Measurements from ENCODE around the gene NUDT8. TPM values are rescaled to one million over a fixed set of nuclear protein-coding genes. Genes with fewer than 3 reads are reported as not detected.
"Not testable (repeated sequence)": the region's sequence is repeated elsewhere in the genome, so short reads cannot be mapped to it uniquely, and the experiment has no call there.

NUDT8 gene
- polyA plus RNA-seq, 1 donor (not counting 4 experiments of a cell fraction or from before 2014, with no cell fraction given): 1.1 TPM

GRCh38 chr11:67662142-67662834 is 32.6 kb upstream of the NUDT8 start:
- no peak overlapping the region for H3K4me2 ChIP-seq (ENCODE audit: control insufficient read depth, extremely low read depth, insufficient read depth, low read depth, low read length)
- H2AFZ ChIP-seq (ENCODE audit: control insufficient read depth, low read length): no peak overlapping the region
- H3K9me1 ChIP-seq (ENCODE audit: control insufficient read depth, extremely low read depth, insufficient read depth, low read length): no peaks in the 10 kb centered on the region
- H3K4me1 ChIP-seq (ENCODE audit: control insufficient read depth, extremely low read depth, insufficient read depth, low read length): peaks cover 6% of the 10 kb centered on the region
- H3K27me3 ChIP-seq (ENCODE audit: control insufficient read depth, extremely low read depth, insufficient read depth, low read length): no peaks in the 10 kb centered on the region
- no peak overlapping the region for H3K4me3 ChIP-seq (ENCODE audit: control insufficient read depth in 2 of 3, extremely low read depth in 1 of 3, insufficient read depth in 2 of 3, low read depth in 1 of 3, low read length in 3 of 3)
- no peak for FAIRE-seq
- no peak for DNase-seq (ENCODE audit: low read depth, low spot score)
- no peaks in the 10 kb centered on the region for H3K36me3 ChIP-seq (ENCODE audit: control insufficient read depth in 2 of 2, extremely low read depth in 1 of 2, insufficient read depth in 2 of 2, low read length in 2 of 2)
- no peaks in the 10 kb centered on the region for H3K9me3 ChIP-seq (ENCODE audit: control insufficient read depth, low read depth, low read length)
- H3K79me2 ChIP-seq (ENCODE audit: control insufficient read depth, insufficient read depth, low read length): no peaks in the 10 kb centered on the region
- no peak overlapping the region for H3K9ac ChIP-seq (ENCODE audit: control insufficient read depth, extremely low read depth, insufficient read depth, low read length)
- no peaks in the 10 kb centered on the region for H4K20me1 ChIP-seq (ENCODE audit: control insufficient read depth, extremely low read depth, insufficient read depth, low read length)
- H3K27ac ChIP-seq (ENCODE audit: control insufficient read depth, insufficient read depth, low read length): no peak overlapping the region
- dilution Hi-C loops (cut with MboI; ENCODE audit: extremely low pct_ligation_motif_present, low sequenced_read_pairs): no loop called here
- TF ChIP-seq EZH2 (IDR thresholded peaks at IDR 0.05; ENCODE audit: low read length): no peak
- no peak for TF ChIP-seq CTCF (optimal IDR thresholded peaks at IDR 0.05 in 1 of 3, IDR thresholded peaks at IDR 0.05 in 1 of 3, conservative IDR thresholded peaks at IDR 0.05 in 1 of 3; ENCODE audit: extremely low read depth in 1 of 3, insufficient read depth in 2 of 3, low read length in 3 of 3)

GRCh38 chr11:67660752-67661151 is 31.0 kb upstream of the NUDT8 start:
- H3K4me3 ChIP-seq (ENCODE audit: control insufficient read depth in 2 of 3, extremely low read depth in 1 of 3, insufficient read depth in 2 of 3, low read depth in 1 of 3, low read length in 3 of 3); H3K9me1 ChIP-seq (ENCODE audit: control insufficient read depth, extremely low read depth, insufficient read depth, low read length); FAIRE-seq; dilution Hi-C loops (cut with MboI; ENCODE audit: extremely low pct_ligation_motif_present, low sequenced_read_pairs); H3K36me3 ChIP-seq (ENCODE audit: control insufficient read depth in 2 of 2, extremely low read depth in 1 of 2, insufficient read depth in 2 of 2, low read length in 2 of 2); H3K79me2 ChIP-seq (ENCODE audit: control insufficient read depth, insufficient read depth, low read length); H3K4me2 ChIP-seq (ENCODE audit: control insufficient read depth, extremely low read depth, insufficient read depth, low read depth, low read length); H3K27me3 ChIP-seq (ENCODE audit: control insufficient read depth, extremely low read depth, insufficient read depth, low read length); H2AFZ ChIP-seq (ENCODE audit: control insufficient read depth, low read length); H4K20me1 ChIP-seq (ENCODE audit: control insufficient read depth, extremely low read depth, insufficient read depth, low read length); H3K27ac ChIP-seq (ENCODE audit: control insufficient read depth, insufficient read depth, low read length); H3K9ac ChIP-seq (ENCODE audit: control insufficient read depth, extremely low read depth, insufficient read depth, low read length); H3K9me3 ChIP-seq (ENCODE audit: control insufficient read depth, low read depth, low read length); DNase-seq (ENCODE audit: low read depth, low spot score): not testable (repeated sequence)
- peaks cover 11% of the 10 kb centered on the region for H3K4me1 ChIP-seq (ENCODE audit: control insufficient read depth, extremely low read depth, insufficient read depth, low read length)

GRCh38 chr11:67659651-67660165 is 30.0 kb upstream of the NUDT8 start:
- H3K4me3 ChIP-seq (ENCODE audit: control insufficient read depth in 2 of 3, extremely low read depth in 1 of 3, insufficient read depth in 2 of 3, low read depth in 1 of 3, low read length in 3 of 3); H3K9me3 ChIP-seq (ENCODE audit: control insufficient read depth, low read depth, low read length); H2AFZ ChIP-seq (ENCODE audit: control insufficient read depth, low read length); H3K9ac ChIP-seq (ENCODE audit: control insufficient read depth, extremely low read depth, insufficient read depth, low read length); dilution Hi-C loops (cut with MboI; ENCODE audit: extremely low pct_ligation_motif_present, low sequenced_read_pairs); H3K27ac ChIP-seq (ENCODE audit: control insufficient read depth, insufficient read depth, low read length); H3K4me2 ChIP-seq (ENCODE audit: control insufficient read depth, extremely low read depth, insufficient read depth, low read depth, low read length); H3K27me3 ChIP-seq (ENCODE audit: control insufficient read depth, extremely low read depth, insufficient read depth, low read length); DNase-seq (ENCODE audit: low read depth, low spot score); FAIRE-seq; H3K36me3 ChIP-seq (ENCODE audit: control insufficient read depth in 2 of 2, extremely low read depth in 1 of 2, insufficient read depth in 2 of 2, low read length in 2 of 2); H4K20me1 ChIP-seq (ENCODE audit: control insufficient read depth, extremely low read depth, insufficient read depth, low read length); H3K79me2 ChIP-seq (ENCODE audit: control insufficient read depth, insufficient read depth, low read length); H3K9me1 ChIP-seq (ENCODE audit: control insufficient read depth, extremely low read depth, insufficient read depth, low read length): not testable (repeated sequence)
- H3K4me1 ChIP-seq (ENCODE audit: control insufficient read depth, extremely low read depth, insufficient read depth, low read length): peaks cover 16% of the 10 kb centered on the region
